Activated naive CD8-positive, alpha-beta T cell treated with anti-CD3 and anti-CD28 coated beads, Interleukin-2, amount 50 U/mL, for 24 hours (primary cell): ENCODE data around the gene TMEM26.
A peak's percentile ranks its signal among the peaks of the same experiment; 100 is the strongest.
"Not testable (repeated sequence)": the region's sequence is repeated elsewhere in the genome, so short reads cannot be mapped to it uniquely, and the experiment has no call there.

Experiments
- ATAC-seq: fragments of 150-1000 bp; cut with Tn5 transposase; one replicate; pipeline ENCODE4 v1.10.0; 2021
- DNase-seq: peaks from one replicate; pipeline ENCODE4 v3.0.0; 2021
- H3K27ac Mint-ChIP-seq: one replicate; pipeline ENCODE4 v1.8.0; 2021; ENCODE audit warnings: mild to moderate bottlenecking, mixed read lengths
- H3K27me3 Mint-ChIP-seq: one replicate; pipeline ENCODE4 v1.8.0; 2021; ENCODE audit warnings: mixed read lengths
- H3K36me3 Mint-ChIP-seq: one replicate; pipeline ENCODE4 v1.8.0; 2021; ENCODE audit warnings: low read depth, mixed read lengths
- H3K4me1 Mint-ChIP-seq: one replicate; pipeline ENCODE4 v1.8.0; 2021; ENCODE audit warnings: mixed read lengths
- H3K4me3 Mint-ChIP-seq: one replicate; pipeline ENCODE4 v1.8.0; 2021; ENCODE audit warnings: mild to moderate bottlenecking, moderate library complexity, mixed read lengths
- H3K9me3 Mint-ChIP-seq: one replicate; pipeline ENCODE4 v1.8.0; 2021; ENCODE audit warnings: mixed read lengths

TMEM26 gene

DNA sequence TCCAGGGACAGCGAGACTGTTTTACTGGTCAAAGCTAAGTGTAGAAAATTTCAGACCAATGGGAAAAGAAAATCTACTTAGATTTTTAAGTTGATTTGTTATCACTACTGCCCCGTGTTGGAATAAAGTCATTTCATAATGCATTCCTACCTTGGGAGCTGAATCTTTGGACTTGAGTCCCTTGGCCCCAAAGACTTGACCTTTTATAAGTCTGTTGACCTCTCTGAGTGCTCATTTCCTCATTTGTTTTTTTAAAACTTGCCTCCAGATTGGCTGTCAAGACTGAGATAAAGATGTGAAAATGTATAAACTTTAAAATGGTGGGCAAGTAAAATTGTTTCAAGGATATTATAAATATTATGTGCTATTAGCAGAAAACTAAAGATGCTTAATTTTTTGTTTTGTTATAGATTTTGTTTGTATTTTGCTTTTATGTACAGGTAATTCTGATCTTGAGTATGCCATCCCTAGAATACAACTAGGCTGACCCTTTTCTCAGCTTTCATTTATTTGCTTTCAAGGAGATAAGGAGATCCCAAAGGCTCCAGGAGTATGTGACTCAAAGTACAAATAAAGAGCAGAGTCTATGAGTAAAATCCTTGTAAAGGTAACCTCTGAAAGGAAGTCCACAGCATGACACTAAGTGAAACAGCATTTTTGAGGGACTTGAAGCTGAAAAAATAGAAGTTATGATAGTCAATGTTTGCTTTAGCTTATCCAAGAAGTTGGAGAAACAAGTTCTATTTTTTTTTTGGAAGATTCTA is 54.6 kb downstream of the TMEM26 start:
- DNase-seq (no peak), ATAC-seq (no peak)
- H3K4me3 Mint-ChIP-seq: no peak overlapping the region
- no peak overlapping the region for H3K27ac Mint-ChIP-seq
- H3K9me3 Mint-ChIP-seq: no peaks in the 10 kb centered on the region
- H3K4me1 Mint-ChIP-seq: peaks cover 10% of the 10 kb centered on the region
- no peaks in the 10 kb centered on the region for H3K27me3 Mint-ChIP-seq
- no peaks in the 10 kb centered on the region for H3K36me3 Mint-ChIP-seq

- Mint-ChIP-seq H3K4me3 (peak overlapping the region; percentile 61), H3K36me3 (no peaks in the 10 kb centered on the region), H3K4me1 (peaks cover 10% of the 10 kb centered on the region), H3K27me3 (no peaks in the 10 kb centered on the region), H3K27ac (peak overlapping the region; percentile 57), H3K9me3 (no peaks in the 10 kb centered on the region)
- DNase-seq (no peak), ATAC-seq (no peak)
Measured at GRCh38 chr10:61397175-61397986, 55.8 kb downstream of the TMEM26 start.

DNA sequence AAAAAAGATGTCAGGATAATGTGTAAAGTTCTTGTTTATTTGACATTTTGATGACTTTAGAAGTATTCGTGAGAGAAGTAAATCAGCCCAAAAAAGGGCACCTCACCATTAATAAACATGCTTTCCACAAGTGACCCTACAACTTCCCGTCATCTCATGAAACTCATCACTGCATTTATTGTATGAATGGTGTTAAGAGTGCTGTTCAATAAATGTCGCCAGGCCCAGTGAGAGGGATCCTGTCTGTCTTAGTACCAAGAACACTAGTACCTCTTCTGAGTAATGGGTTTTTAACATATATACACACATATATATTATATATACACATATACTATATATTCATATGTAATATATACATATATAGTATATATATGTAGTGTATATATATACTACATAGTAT is 61.9 kb downstream of the TMEM26 start:
- no peaks in the 10 kb centered on the region for H3K9me3 Mint-ChIP-seq
- no peaks in the 10 kb centered on the region for H3K36me3 Mint-ChIP-seq
- no peak overlapping the region for H3K27ac Mint-ChIP-seq
- ATAC-seq: no peak
- DNase-seq: no peak
- no peak overlapping the region for H3K4me3 Mint-ChIP-seq
- H3K27me3 Mint-ChIP-seq: no peaks in the 10 kb centered on the region
- peaks cover 2% of the 10 kb centered on the region for H3K4me1 Mint-ChIP-seq

DNA sequence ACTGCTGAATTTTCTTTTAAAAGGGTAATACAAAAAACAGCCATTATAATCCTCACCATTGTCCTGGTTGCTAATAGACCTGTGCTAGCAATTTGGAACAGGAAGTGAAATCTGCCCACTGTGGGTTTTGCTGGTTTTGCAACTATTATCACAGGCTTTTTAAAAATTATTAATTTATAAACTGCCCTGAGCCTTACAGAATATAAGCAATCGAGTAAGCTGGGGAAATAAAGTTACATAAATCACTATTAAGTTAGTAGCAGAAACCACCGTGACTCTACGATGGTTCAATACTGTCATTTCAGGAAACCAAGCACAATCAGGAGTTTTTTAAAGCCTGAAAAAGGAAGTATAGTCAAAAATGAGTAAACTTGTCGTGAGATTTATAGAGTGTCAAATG is 62.3 kb downstream of the TMEM26 start:
- Mint-ChIP-seq H3K4me3 (no peak overlapping the region), H3K4me1 (peaks cover 2% of the 10 kb centered on the region), H3K27ac (no peak overlapping the region), H3K9me3 (no peaks in the 10 kb centered on the region), H3K27me3 (no peaks in the 10 kb centered on the region), H3K36me3 (no peaks in the 10 kb centered on the region)
- DNase-seq (no peak), ATAC-seq (no peak)

DNA sequence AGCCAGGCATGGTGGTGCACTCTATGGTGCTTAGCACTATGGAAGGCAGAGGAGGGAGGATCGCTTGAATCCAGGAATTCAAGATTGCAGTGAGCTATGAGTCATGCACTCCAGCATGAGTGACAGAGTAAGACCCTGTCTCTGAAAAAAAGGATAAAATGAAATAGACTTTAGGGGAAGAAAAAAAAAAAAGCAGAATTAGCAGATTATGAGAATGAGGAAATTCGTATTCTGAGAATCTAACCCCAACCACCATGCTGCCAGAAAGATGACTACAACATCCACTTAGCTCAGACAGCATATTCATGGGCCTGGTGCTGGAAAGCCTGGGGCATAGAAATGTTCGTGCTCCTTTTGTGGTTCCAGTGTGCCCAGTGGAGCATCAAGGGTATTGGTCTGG is 63.3 kb downstream of the TMEM26 start:
- Mint-ChIP-seq H3K4me3 (no peak overlapping the region), H3K9me3 (no peaks in the 10 kb centered on the region), H3K4me1 (peaks cover 2% of the 10 kb centered on the region), H3K27ac (no peak overlapping the region), H3K36me3 (no peaks in the 10 kb centered on the region), H3K27me3 (no peaks in the 10 kb centered on the region)
- no peak for ATAC-seq
- DNase-seq: no peak

DNA sequence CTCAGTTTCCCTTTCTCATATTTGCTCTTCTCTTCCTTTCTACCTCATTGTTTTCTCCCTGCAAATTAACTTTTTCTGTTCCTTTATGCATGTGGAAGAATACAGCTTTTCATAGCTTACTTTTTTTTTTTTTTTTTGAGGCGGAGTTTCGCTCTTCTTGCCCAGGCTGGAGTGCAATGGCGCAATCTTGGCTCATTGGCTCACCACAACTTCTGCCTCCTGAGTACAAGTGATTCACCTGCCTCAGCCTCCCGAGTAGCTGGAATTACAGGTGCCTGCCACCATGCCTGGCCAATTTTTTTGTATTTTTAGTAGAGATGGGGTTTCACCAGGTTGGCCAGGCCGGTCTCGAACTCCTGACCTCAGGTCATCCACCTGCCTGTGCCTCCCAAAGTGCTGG is 64.2 kb downstream of the TMEM26 start:
- ATAC-seq, H3K27ac Mint-ChIP-seq, H3K9me3 Mint-ChIP-seq, H3K4me3 Mint-ChIP-seq, DNase-seq, H3K4me1 Mint-ChIP-seq, H3K36me3 Mint-ChIP-seq, H3K27me3 Mint-ChIP-seq: not testable (repeated sequence)

DNA sequence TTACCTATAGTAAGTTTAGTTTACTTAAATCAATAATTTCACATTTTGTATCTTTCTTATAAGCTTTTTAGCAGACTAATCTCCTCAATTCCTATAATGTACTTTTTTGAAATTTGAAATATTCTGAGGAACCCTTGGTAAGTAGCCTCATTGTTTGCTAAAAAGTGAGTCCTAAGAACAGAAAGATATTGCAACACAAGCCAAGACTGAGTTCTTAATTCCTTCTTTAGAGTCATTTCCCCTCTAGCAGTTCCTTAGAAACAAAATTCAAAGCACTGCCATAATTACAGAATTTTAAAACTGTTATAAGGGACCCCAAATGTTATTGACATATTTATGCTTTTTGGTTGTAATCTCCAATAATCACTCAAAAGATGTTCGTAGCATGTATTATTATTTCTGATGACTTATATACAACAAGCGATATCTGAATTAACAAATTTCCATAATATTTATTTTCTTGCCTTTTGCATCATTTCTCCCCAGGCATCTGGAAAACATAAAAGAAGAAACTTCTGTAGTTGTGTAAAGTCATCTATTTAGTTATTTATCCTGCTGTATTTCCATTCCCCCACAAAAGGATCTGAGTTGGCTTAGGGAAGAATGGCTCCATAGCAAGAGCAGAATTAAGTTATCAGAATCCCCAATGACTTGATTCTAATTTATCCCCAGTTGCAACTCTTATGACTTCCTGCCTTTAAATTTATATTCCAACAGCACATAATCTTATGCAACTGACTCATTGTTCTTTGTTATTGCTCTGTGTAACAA is 67.8 kb downstream of the TMEM26 start:
- Mint-ChIP-seq H3K36me3 (no peaks in the 10 kb centered on the region), H3K9me3 (no peaks in the 10 kb centered on the region), H3K4me3 (no peak overlapping the region), H3K27ac (no peak overlapping the region), H3K4me1 (no peaks in the 10 kb centered on the region), H3K27me3 (no peaks in the 10 kb centered on the region)
- DNase-seq (no peak), ATAC-seq (no peak)

DNA sequence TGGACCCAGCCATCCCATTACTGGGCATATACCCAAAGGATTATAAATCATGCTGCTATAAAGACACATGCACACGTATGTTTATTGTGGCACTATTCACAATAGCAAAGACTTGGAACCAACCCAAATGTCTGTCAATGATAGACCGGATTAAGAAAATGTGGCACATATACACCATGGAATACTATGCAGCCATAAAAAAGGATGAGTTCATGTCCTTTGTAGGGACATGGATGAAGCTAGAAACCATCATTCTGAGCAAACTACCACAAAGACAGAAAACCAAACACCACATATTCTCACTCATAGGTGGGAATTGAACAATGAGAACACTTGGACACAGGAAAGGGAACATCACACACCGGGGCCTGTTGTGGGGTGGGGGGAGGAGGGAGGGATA is 72.0 kb downstream of the TMEM26 start:
- H3K36me3 Mint-ChIP-seq, H3K4me1 Mint-ChIP-seq, H3K4me3 Mint-ChIP-seq, DNase-seq, H3K9me3 Mint-ChIP-seq, H3K27me3 Mint-ChIP-seq, H3K27ac Mint-ChIP-seq, ATAC-seq: not testable (repeated sequence)

- no peaks in the 10 kb centered on the region for H3K4me1 Mint-ChIP-seq
- H3K4me3 Mint-ChIP-seq: no peak overlapping the region
- no peak for DNase-seq
- no peaks in the 10 kb centered on the region for H3K36me3 Mint-ChIP-seq
- H3K9me3 Mint-ChIP-seq: peaks cover 3% of the 10 kb centered on the region
- no peak for ATAC-seq
- peaks cover 3% of the 10 kb centered on the region for H3K27me3 Mint-ChIP-seq
- no peak overlapping the region for H3K27ac Mint-ChIP-seq
Measured at GRCh38 chr10:61378865-61379264, 74.3 kb downstream of the TMEM26 start.

DNA sequence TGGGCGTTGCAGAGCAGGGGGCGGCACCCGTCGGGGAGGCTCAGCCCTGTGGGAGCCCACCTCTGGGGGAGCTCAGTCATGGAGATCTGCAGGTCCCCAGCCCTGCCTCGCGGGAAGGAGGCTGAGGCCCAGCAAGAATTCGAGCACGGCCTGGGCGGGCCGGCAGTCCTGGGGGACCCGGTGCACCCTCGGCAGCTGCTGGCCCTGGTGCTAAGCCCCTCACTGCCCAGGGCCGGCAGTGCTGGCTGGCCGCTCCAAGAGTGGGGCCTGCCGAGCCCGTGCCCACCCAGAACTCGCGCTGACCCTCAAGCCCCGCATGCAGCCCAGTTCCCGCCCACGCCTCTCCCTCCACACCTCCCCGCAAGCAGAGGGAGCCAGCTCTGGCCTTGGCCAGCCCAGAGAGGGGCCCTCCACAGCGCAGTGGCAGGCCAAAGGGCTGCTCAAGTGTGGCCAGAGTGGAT is 76.2 kb downstream of the TMEM26 start:
- H3K36me3 Mint-ChIP-seq: no peaks in the 10 kb centered on the region
- ATAC-seq (no peak), DNase-seq (no peak)
- H3K4me1 Mint-ChIP-seq: no peaks in the 10 kb centered on the region
- H3K27me3 Mint-ChIP-seq: peaks cover 3% of the 10 kb centered on the region
- H3K27ac Mint-ChIP-seq: no peak overlapping the region
- H3K9me3 Mint-ChIP-seq: peaks cover 3% of the 10 kb centered on the region
- H3K4me3 Mint-ChIP-seq: no peak overlapping the region

- H3K4me3 Mint-ChIP-seq: no peak overlapping the region
- no peaks in the 10 kb centered on the region for H3K36me3 Mint-ChIP-seq
- H3K27me3 Mint-ChIP-seq: peaks cover 3% of the 10 kb centered on the region
- no peaks in the 10 kb centered on the region for H3K4me1 Mint-ChIP-seq
- H3K27ac Mint-ChIP-seq: no peak overlapping the region
- DNase-seq (no peak), ATAC-seq (no peak)
- H3K9me3 Mint-ChIP-seq: peaks cover 3% of the 10 kb centered on the region
Measured at GRCh38 chr10:61376377-61376776, 76.8 kb downstream of the TMEM26 start.

- Mint-ChIP-seq H3K4me3 (no peak overlapping the region), H3K27me3 (peaks cover 4% of the 10 kb centered on the region), H3K36me3 (no peaks in the 10 kb centered on the region), H3K4me1 (no peaks in the 10 kb centered on the region), H3K9me3 (no peaks in the 10 kb centered on the region), H3K27ac (no peak overlapping the region)
- DNase-seq: no peak
- no peak for ATAC-seq
Measured at GRCh38 chr10:61366365-61366764, 86.8 kb downstream of the TMEM26 start.

- Mint-ChIP-seq H3K27me3 (peaks cover 4% of the 10 kb centered on the region), H3K9me3 (no peaks in the 10 kb centered on the region), H3K4me1 (no peaks in the 10 kb centered on the region), H3K27ac (no peak overlapping the region), H3K36me3 (no peaks in the 10 kb centered on the region), H3K4me3 (no peak overlapping the region)
- DNase-seq: no peak
- no peak for ATAC-seq
Measured at GRCh38 chr10:61364619-61365018, 88.6 kb downstream of the TMEM26 start.

DNA sequence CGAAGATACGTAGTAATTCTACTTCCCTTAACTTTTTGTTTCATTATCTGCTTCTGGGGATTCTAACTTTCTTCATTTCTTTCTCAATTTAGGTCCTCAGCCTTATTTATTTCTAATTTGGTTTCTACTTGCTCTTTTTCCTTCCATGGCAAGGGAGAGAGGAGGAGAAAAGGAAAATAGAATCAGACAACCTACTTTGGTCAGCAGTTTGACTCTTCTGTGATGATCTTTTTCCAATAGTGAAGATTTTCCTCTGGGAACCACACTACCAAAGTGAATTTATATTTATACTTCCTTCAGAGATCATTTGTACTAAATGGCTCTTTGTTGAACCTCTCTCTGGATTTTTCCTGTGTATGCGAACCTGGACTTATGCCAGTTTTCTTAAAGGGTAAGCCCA is 90.2 kb downstream of the TMEM26 start:
- no peak for ATAC-seq
- H3K36me3 Mint-ChIP-seq: no peaks in the 10 kb centered on the region

GRCh38 chr10:61359452-61359851 is 93.7 kb downstream of the TMEM26 start:
- Mint-ChIP-seq H3K27me3 (peaks cover 2% of the 10 kb centered on the region), H3K36me3 (no peaks in the 10 kb centered on the region), H3K4me1 (no peaks in the 10 kb centered on the region), H3K27ac (no peak overlapping the region), H3K9me3 (no peaks in the 10 kb centered on the region), H3K4me3 (no peak overlapping the region)
- ATAC-seq (no peak), DNase-seq (no peak)

More for the DNA sequence above, 90.2 kb downstream of the TMEM26 start:
- Mint-ChIP-seq H3K4me3 (no peak overlapping the region), H3K27me3 (peaks cover 4% of the 10 kb centered on the region), H3K9me3 (no peaks in the 10 kb centered on the region), H3K27ac (no peak overlapping the region), H3K4me1 (no peaks in the 10 kb centered on the region)
- no peak for DNase-seq
